ENCODE data around the gene SGTA.

Gene SGTA

GRCh38 chr19:2739602-2740313, 43.3 kb downstream of the SGTA start, which contains the start of gene SLC39A3 (continued):
- TF ChIP-seq ZNF518A (tag by site-specific recombination; conservative IDR thresholded peaks at IDR 0.05; ENCODE audit: low read depth), result peak; percentile 87
- TF ChIP-seq ZNF48 (tag by site-specific recombination; IDR thresholded peaks at IDR 0.05), result no peak
- TF ChIP-seq ZNF426 (tag by site-specific recombination; IDR thresholded peaks at IDR 0.05), result no peak
- TF ChIP-seq SP2 (tag by site-specific recombination; IDR thresholded peaks at IDR 0.05), result peak; percentile 93
- peak; percentile 81 for TF ChIP-seq GLIS1 (tag by site-specific recombination; IDR thresholded peaks at IDR 0.05)
- peak; percentile 89 for TF ChIP-seq SP7 (tag by site-specific recombination; IDR thresholded peaks at IDR 0.05)
- no peak for TF ChIP-seq PRDM6 (tag by site-specific recombination; IDR thresholded peaks at IDR 0.05)
- no peak for TF ChIP-seq ZNF157 (tag by site-specific recombination; IDR thresholded peaks at IDR 0.05)
- no peak for TF ChIP-seq ZNF555 (tag by site-specific recombination; conservative IDR thresholded peaks at IDR 0.05)
- TF ChIP-seq ZFP3 (tag by site-specific recombination; IDR thresholded peaks at IDR 0.05; ENCODE audit: low read depth), result no peak
- TF ChIP-seq ZEB2 (tag by site-specific recombination; IDR thresholded peaks at IDR 0.05), result peak; percentile 83
- peak; percentile 99 for TF ChIP-seq ZSCAN30 (tag by site-specific recombination; IDR thresholded peaks at IDR 0.05)
- no peak for TF ChIP-seq ZNF510 (tag by site-specific recombination; IDR thresholded peaks at IDR 0.05; ENCODE audit: insufficient replicate concordance)
- TF ChIP-seq ZBTB10 (tag by site-specific recombination; IDR thresholded peaks at IDR 0.05), result peak; percentile 94
- no peak for TF ChIP-seq ZNF223 (tag by site-specific recombination; IDR thresholded peaks at IDR 0.05)
- TF ChIP-seq ZNF248 (tag by site-specific recombination; IDR thresholded peaks at IDR 0.05), result no peak
- TF ChIP-seq ZNF768 (tag by site-specific recombination; IDR thresholded peaks at IDR 0.05), result 0 out of 2 replicates have a peak, but pooled peaks have one; percentile 38
- peak; percentile 91 for TF ChIP-seq ZNF24 (tag by site-specific recombination; IDR thresholded peaks at IDR 0.05)
- 0 out of 2 replicates have a peak, but pooled peaks have one; percentile 19 for TF ChIP-seq ZNF664 (tag by site-specific recombination; IDR thresholded peaks at IDR 0.05)
- peak; percentile 56 for TF ChIP-seq ZBTB8A (tag by site-specific recombination; IDR thresholded peaks at IDR 0.05)
- no peak for TF ChIP-seq ZNF623 (tag by site-specific recombination; IDR thresholded peaks at IDR 0.05)
- no peak for TF ChIP-seq ZNF132 (tag by site-specific recombination; IDR thresholded peaks at IDR 0.05; ENCODE audit: borderline replicate concordance)
- TF ChIP-seq ZFP41 (tag by site-specific recombination; IDR thresholded peaks at IDR 0.05; ENCODE audit: borderline replicate concordance), result no peak
- no peak for TF ChIP-seq ZNF302 (tag by site-specific recombination; IDR thresholded peaks at IDR 0.05; ENCODE audit: low read depth)
- TF ChIP-seq ZNF629 (tag by site-specific recombination; IDR thresholded peaks at IDR 0.05), result peak; percentile 87
- no peak for TF ChIP-seq BCL11A (tag by site-specific recombination; IDR thresholded peaks at IDR 0.05; ENCODE audit: low read depth)
- no peak for TF ChIP-seq ZNF274 (IDR thresholded peaks at IDR 0.05; ENCODE audit: low read length)
- no peak for TF ChIP-seq ZNF274 (tag by site-specific recombination; IDR thresholded peaks at IDR 0.05; ENCODE audit: borderline replicate concordance)
- no peak for TF ChIP-seq HOXA7 (CRISPR knock-in tag; IDR thresholded peaks at IDR 0.05; ENCODE audit: borderline replicate concordance)
- TF ChIP-seq ZNF221 (tag by site-specific recombination; IDR thresholded peaks at IDR 0.05; ENCODE audit: borderline replicate concordance), result peak; percentile 85; the same call in 1 of the 2 replicates
- TF ChIP-seq ELK4 (IDR thresholded peaks at IDR 0.05; ENCODE audit: borderline replicate concordance, low read depth, low read length), result no peak
